WTC11 (cell line): ENCODE results near the gene KPNB1.

ENCODE experiments used
- ATF2 ChIP-seq: sonication (generic); formaldehyde crosslinking; IDR thresholded peaks from 2 replicates; pipeline ENCODE4 v1.8.1; 2022; ENCODE audit warnings: low read depth, missing genetic modification reagents, borderline replicate concordance
- ATF6 ChIP-seq: sonication (generic); formaldehyde crosslinking; IDR thresholded peaks from 2 replicates; pipeline ENCODE4 v1.8.1; 2023; ENCODE audit warnings: mild to moderate bottlenecking, missing genetic modification reagents
- CTCF ChIP-seq: fragments of 200-600 bp; IDR thresholded peaks from 2 replicates; pipeline ENCODE4 v1.8.0; 2022; ENCODE audit warnings: antibody characterized with exemption
- FOXJ3 ChIP-seq: sonication (generic); formaldehyde crosslinking; IDR thresholded peaks from 2 replicates; pipeline ENCODE4 v1.9.0; 2021; ENCODE audit warnings: missing genetic modification reagents, mild to moderate bottlenecking, borderline replicate concordance
- FOXP1 ChIP-seq: sonication (generic); formaldehyde crosslinking; IDR thresholded peaks from 2 replicates; pipeline ENCODE4 v1.8.0; 2022; ENCODE audit warnings: missing genetic modification reagents, mild to moderate bottlenecking, moderate library complexity, borderline replicate concordance
- ZBTB43 ChIP-seq: sonication (generic); formaldehyde crosslinking; IDR thresholded peaks from 2 replicates; pipeline ENCODE4 v1.8.1; 2023; ENCODE audit warnings: mild to moderate bottlenecking, missing genetic modification reagents

- TF ChIP-seq ATF6 (CRISPR knock-in tag) = no peak
- TF ChIP-seq CTCF = no peak
- TF ChIP-seq ATF2 = no peak
- TF ChIP-seq FOXP1 (CRISPR knock-in tag) = no peak
- no peak for TF ChIP-seq ZBTB43 (CRISPR knock-in tag)
- TF ChIP-seq FOXJ3 = no peak
Measured at GRCh38 chr17:47665655-47666054, 15.9 kb downstream of the KPNB1 start.
